HEK293 (cell line): ENCODE data around the gene STK39.

Source experiments
- ZBTB20 ChIP-seq: fragments of 450-650 bp; formaldehyde crosslinking; IDR thresholded peaks from 2 replicates; pipeline ENCODE4 v1.5.1; 2016; ENCODE audit warnings: missing biosample characterization, missing genetic modification characterization
- ZFHX2 ChIP-seq: fragments of 450-650 bp; formaldehyde crosslinking; conservative IDR thresholded peaks from 2 replicates; pipeline ENCODE4 v1.5.1; 2016; ENCODE audit warnings: missing biosample characterization, missing genetic modification characterization
- ZFP37 ChIP-seq: fragments of 450-650 bp; formaldehyde crosslinking; IDR thresholded peaks from 2 replicates; pipeline ENCODE4 v1.5.1; 2016; ENCODE audit warnings: missing biosample characterization, missing genetic modification characterization
- ZNF184 ChIP-seq: fragments of 450-650 bp; IDR thresholded peaks from 2 replicates; pipeline ENCODE4 v1.5.1; 2018; ENCODE audit warnings: missing biosample characterization, mild to moderate bottlenecking, missing genetic modification characterization
- ZNF24 ChIP-seq: fragments of 450-650 bp; formaldehyde crosslinking; IDR thresholded peaks from 2 replicates; pipeline ENCODE4 v1.5.1; 2016; ENCODE audit warnings: missing biosample characterization, missing genetic modification characterization
- ZNF354C ChIP-seq: fragments of 450-650 bp; formaldehyde crosslinking; IDR thresholded peaks from 2 replicates; pipeline ENCODE4 v1.5.1; 2016; ENCODE audit warnings: missing biosample characterization, missing genetic modification characterization, low read depth, borderline replicate concordance
- ZNF426 ChIP-seq: fragments of 450-650 bp; formaldehyde crosslinking; IDR thresholded peaks from 2 replicates; pipeline ENCODE4 v1.5.1; 2017; ENCODE audit warnings: missing biosample characterization, missing genetic modification characterization, mild to moderate bottlenecking, inconsistent platforms, moderate library complexity
- TF ChIP-seq, protein P1 (sequence below): fragments of 450-650 bp; formaldehyde crosslinking; IDR thresholded peaks from 2 replicates; pipeline ENCODE4 v1.5.1; 2016; ENCODE audit warnings: missing biosample characterization, missing genetic modification characterization
- TF ChIP-seq, protein P2 (sequence below): fragments of 450-650 bp; formaldehyde crosslinking; IDR thresholded peaks from 2 replicates; pipeline ENCODE4 v1.5.1; 2017; ENCODE audit warnings: missing biosample characterization, missing genetic modification characterization
- TF ChIP-seq, protein P3 (sequence below): fragments of 450-650 bp; formaldehyde crosslinking; IDR thresholded peaks from 2 replicates; pipeline ENCODE4 v1.5.1; 2016; ENCODE audit warnings: missing biosample characterization, missing genetic modification characterization
- TF ChIP-seq, protein P4 (sequence below): fragments of 450-650 bp; formaldehyde crosslinking; IDR thresholded peaks from 2 replicates; pipeline ENCODE4 v1.5.1; 2016; ENCODE audit warnings: missing biosample characterization, missing genetic modification characterization
- TF ChIP-seq, protein P5 (sequence below): fragments of 450-650 bp; formaldehyde crosslinking; IDR thresholded peaks from 2 replicates; pipeline ENCODE4 v1.5.1; 2016; ENCODE audit warnings: missing biosample characterization, missing genetic modification characterization

DNA sequence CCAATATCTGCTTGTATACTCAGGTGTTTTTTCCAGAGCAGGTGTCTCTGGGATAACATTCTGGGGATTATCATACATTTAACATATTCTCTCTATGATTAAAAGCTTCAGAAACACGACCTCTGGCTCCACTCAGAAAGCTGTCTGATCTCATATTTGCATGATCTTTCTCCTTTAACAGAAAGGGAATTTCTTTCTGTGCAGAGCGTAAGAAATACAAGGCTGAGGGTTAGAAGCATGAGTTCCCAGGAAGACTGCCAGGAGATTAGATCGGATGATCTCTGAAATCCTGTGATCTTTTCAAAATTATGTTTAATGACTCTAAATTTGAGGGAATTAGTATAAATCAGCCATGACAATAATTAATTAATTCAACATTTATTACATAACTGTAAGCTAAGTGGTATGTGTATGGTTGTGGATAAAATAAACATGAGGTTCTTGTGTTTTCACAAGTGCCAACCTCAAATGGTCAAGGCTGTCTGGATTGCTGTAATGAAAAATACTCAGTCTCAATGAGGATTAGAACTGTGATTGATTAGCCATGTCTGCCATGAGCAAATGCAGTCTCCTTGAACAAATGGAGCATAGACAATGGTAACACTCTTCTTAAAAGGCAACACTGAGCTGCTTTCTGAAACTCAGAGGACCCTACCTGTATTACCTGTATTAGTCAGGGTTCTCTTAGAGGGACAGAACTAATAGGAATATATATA, 304.9 kb downstream of the STK39 start:
- TF ChIP-seq, protein P1, sequence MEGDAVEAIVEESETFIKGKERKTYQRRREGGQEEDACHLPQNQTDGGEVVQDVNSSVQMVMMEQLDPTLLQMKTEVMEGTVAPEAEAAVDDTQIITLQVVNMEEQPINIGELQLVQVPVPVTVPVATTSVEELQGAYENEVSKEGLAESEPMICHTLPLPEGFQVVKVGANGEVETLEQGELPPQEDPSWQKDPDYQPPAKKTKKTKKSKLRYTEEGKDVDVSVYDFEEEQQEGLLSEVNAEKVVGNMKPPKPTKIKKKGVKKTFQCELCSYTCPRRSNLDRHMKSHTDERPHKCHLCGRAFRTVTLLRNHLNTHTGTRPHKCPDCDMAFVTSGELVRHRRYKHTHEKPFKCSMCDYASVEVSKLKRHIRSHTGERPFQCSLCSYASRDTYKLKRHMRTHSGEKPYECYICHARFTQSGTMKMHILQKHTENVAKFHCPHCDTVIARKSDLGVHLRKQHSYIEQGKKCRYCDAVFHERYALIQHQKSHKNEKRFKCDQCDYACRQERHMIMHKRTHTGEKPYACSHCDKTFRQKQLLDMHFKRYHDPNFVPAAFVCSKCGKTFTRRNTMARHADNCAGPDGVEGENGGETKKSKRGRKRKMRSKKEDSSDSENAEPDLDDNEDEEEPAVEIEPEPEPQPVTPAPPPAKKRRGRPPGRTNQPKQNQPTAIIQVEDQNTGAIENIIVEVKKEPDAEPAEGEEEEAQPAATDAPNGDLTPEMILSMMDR (tag by site-specific recombination), result no peak
- TF ChIP-seq ZNF354C (tag by site-specific recombination) (no peak), ZFP37 (tag by site-specific recombination) (no peak), ZNF24 (tag by site-specific recombination) (no peak), ZFHX2 (tag by site-specific recombination) (no peak), ZBTB20 (tag by site-specific recombination) (no peak), ZNF426 (tag by site-specific recombination) (no peak), ZNF184 (no peak)
- TF ChIP-seq, protein P2, sequence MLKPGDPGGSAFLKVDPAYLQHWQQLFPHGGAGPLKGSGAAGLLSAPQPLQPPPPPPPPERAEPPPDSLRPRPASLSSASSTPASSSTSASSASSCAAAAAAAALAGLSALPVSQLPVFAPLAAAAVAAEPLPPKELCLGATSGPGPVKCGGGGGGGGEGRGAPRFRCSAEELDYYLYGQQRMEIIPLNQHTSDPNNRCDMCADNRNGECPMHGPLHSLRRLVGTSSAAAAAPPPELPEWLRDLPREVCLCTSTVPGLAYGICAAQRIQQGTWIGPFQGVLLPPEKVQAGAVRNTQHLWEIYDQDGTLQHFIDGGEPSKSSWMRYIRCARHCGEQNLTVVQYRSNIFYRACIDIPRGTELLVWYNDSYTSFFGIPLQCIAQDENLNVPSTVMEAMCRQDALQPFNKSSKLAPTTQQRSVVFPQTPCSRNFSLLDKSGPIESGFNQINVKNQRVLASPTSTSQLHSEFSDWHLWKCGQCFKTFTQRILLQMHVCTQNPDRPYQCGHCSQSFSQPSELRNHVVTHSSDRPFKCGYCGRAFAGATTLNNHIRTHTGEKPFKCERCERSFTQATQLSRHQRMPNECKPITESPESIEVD (tag by site-specific recombination), result no peak
- TF ChIP-seq, protein P3, sequence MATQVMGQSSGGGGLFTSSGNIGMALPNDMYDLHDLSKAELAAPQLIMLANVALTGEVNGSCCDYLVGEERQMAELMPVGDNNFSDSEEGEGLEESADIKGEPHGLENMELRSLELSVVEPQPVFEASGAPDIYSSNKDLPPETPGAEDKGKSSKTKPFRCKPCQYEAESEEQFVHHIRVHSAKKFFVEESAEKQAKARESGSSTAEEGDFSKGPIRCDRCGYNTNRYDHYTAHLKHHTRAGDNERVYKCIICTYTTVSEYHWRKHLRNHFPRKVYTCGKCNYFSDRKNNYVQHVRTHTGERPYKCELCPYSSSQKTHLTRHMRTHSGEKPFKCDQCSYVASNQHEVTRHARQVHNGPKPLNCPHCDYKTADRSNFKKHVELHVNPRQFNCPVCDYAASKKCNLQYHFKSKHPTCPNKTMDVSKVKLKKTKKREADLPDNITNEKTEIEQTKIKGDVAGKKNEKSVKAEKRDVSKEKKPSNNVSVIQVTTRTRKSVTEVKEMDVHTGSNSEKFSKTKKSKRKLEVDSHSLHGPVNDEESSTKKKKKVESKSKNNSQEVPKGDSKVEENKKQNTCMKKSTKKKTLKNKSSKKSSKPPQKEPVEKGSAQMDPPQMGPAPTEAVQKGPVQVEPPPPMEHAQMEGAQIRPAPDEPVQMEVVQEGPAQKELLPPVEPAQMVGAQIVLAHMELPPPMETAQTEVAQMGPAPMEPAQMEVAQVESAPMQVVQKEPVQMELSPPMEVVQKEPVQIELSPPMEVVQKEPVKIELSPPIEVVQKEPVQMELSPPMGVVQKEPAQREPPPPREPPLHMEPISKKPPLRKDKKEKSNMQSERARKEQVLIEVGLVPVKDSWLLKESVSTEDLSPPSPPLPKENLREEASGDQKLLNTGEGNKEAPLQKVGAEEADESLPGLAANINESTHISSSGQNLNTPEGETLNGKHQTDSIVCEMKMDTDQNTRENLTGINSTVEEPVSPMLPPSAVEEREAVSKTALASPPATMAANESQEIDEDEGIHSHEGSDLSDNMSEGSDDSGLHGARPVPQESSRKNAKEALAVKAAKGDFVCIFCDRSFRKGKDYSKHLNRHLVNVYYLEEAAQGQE, result no peak
- TF ChIP-seq, protein P4, sequence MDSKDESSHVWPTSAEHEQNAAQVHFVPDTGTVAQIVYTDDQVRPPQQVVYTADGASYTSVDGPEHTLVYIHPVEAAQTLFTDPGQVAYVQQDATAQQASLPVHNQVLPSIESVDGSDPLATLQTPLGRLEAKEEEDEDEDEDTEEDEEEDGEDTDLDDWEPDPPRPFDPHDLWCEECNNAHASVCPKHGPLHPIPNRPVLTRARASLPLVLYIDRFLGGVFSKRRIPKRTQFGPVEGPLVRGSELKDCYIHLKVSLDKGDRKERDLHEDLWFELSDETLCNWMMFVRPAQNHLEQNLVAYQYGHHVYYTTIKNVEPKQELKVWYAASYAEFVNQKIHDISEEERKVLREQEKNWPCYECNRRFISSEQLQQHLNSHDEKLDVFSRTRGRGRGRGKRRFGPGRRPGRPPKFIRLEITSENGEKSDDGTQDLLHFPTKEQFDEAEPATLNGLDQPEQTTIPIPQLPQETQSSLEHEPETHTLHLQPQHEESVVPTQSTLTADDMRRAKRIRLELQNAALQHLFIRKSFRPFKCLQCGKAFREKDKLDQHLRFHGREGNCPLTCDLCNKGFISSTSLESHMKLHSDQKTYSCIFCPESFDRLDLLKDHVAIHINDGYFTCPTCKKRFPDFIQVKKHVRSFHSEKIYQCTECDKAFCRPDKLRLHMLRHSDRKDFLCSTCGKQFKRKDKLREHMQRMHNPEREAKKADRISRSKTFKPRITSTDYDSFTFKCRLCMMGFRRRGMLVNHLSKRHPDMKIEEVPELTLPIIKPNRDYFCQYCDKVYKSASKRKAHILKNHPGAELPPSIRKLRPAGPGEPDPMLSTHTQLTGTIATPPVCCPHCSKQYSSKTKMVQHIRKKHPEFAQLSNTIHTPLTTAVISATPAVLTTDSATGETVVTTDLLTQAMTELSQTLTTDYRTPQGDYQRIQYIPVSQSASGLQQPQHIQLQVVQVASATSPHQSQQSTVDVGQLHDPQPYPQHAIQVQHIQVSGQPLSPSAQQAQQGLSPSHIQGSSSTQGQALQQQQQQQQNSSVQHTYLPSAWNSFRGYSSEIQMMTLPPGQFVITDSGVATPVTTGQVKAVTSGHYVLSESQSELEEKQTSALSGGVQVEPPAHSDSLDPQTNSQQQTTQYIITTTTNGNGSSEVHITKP, result no peak
- TF ChIP-seq, protein P5, sequence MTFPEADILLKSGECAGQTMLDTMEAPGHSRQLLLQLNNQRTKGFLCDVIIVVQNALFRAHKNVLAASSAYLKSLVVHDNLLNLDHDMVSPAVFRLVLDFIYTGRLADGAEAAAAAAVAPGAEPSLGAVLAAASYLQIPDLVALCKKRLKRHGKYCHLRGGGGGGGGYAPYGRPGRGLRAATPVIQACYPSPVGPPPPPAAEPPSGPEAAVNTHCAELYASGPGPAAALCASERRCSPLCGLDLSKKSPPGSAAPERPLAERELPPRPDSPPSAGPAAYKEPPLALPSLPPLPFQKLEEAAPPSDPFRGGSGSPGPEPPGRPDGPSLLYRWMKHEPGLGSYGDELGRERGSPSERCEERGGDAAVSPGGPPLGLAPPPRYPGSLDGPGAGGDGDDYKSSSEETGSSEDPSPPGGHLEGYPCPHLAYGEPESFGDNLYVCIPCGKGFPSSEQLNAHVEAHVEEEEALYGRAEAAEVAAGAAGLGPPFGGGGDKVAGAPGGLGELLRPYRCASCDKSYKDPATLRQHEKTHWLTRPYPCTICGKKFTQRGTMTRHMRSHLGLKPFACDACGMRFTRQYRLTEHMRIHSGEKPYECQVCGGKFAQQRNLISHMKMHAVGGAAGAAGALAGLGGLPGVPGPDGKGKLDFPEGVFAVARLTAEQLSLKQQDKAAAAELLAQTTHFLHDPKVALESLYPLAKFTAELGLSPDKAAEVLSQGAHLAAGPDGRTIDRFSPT, result no peak
